Hepatocyte (in vitro differentiated cells): ENCODE results near the gene MACF1. TPM values are rescaled to one million over a fixed set of nuclear protein-coding genes. Genes with fewer than 3 reads are reported as not detected.

Experiments used
- DNase-seq: peaks from one replicate; pipeline ENCODE4 v3.0.0-alpha.2; 2016; ENCODE audit warnings: low spot score
- H2AFZ ChIP-seq: fragments of 200-600 bp; sonication (generic); 2 replicates; pipeline ENCODE4 v1.6.0; 2016; ENCODE audit warnings: antibody characterized with exemption, mild to moderate bottlenecking
- H3K27ac ChIP-seq: fragments of 200-600 bp; sonication (generic); 2 replicates; pipeline ENCODE4 v1.5.1; 2016; ENCODE audit warnings: mild to moderate bottlenecking
- H3K27me3 ChIP-seq: fragments of 200-600 bp; sonication (generic); 2 replicates; pipeline ENCODE4 v1.6.1; 2016
- H3K36me3 ChIP-seq: fragments of 200-600 bp; sonication (generic); replicated peaks from 2 replicates; pipeline ENCODE4 v1.5.1; 2016; ENCODE audit warnings: low read depth; ENCODE audit not compliant: insufficient read depth
- H3K4me1 ChIP-seq: fragments of 200-600 bp; sonication (generic); 2 replicates; pipeline ENCODE4 v1.5.1; 2016; ENCODE audit warnings: mild to moderate bottlenecking, moderate library complexity; ENCODE audit not compliant: insufficient read depth
- H3K4me2 ChIP-seq: fragments of 200-600 bp; sonication (generic); 2 replicates; pipeline ENCODE4 v1.6.0; 2016
- H3K4me3 ChIP-seq: fragments of 200-600 bp; sonication (generic); 2 replicates; pipeline ENCODE4 v1.5.1; 2016; ENCODE audit warnings: mild to moderate bottlenecking
- H3K79me2 ChIP-seq: fragments of 200-600 bp; sonication (generic); 2 replicates; pipeline ENCODE4 v1.6.0; 2017; ENCODE audit warnings: mild to moderate bottlenecking
- H3K9me2 ChIP-seq: fragments of 200-600 bp; sonication (generic); replicated peaks from 2 replicates; pipeline ENCODE4 v1.6.0; 2017; ENCODE audit warnings: mild to moderate bottlenecking; ENCODE audit not compliant: insufficient read depth
- H3K9me3 ChIP-seq: fragments of 200-600 bp; sonication (generic); 2 replicates; pipeline ENCODE4 v1.5.1; 2016; ENCODE audit warnings: low read depth, mild to moderate bottlenecking
- H4K20me1 ChIP-seq: fragments of 200-600 bp; sonication (generic); 2 replicates; pipeline ENCODE4 v1.6.0; 2016; ENCODE audit warnings: mild to moderate bottlenecking; ENCODE audit not compliant: insufficient read depth, poor library complexity, severe bottlenecking
- EZH2 ChIP-seq: fragments of 200-600 bp; sonication (generic); IDR thresholded peaks from 2 replicates; pipeline ENCODE4 v1.6.1; 2016; ENCODE audit warnings: antibody characterized with exemption, mild to moderate bottlenecking, borderline replicate concordance
- EZH2phosphoT487 ChIP-seq: fragments of 200-600 bp; sonication (generic); IDR thresholded peaks from one replicate; pipeline ENCODE4 v1.6.1; 2018; ENCODE audit warnings: antibody characterized with exemption, mild to moderate bottlenecking, low read depth, moderate library complexity; ENCODE audit not compliant: unreplicated experiment, severe bottlenecking
- WGBS: methylation state at CpG from one replicate; pipeline ENCODE4 v1.1.6; 2016; ENCODE audit warnings: low lambda C conversion rate; ENCODE audit errors: missing lambda C conversion rate; 5-methylcytosine and 5-hydroxymethylcytosine counted together
- polyA plus RNA-seq: library from polyadenylated mRNA; unstranded; fragments of >200 nt; fragmentation: Nextera tagmentation; extraction: Ambion mirVana; gene quantifications from 2 replicates; pipeline ENCODE4 v1.2.1, GENCODE V29; 2016
- total RNA-seq: library from RNA; depleted of rRNA; stranded (reverse); fragments of >200 nt; gene quantifications from 2 replicates; pipeline ENCODE4 v1.2.3, GENCODE V29; 2014
- TF ChIP-seq, protein P1 (sequence below): fragments of 200-600 bp; sonication (generic); IDR thresholded peaks from 2 replicates; pipeline ENCODE4 v1.5.1; 2016; ENCODE audit warnings: antibody characterized with exemption, mild to moderate bottlenecking; ENCODE audit not compliant: poor library complexity

The MACF1 gene
- total and polyA plus RNA-seq, 2 experiments from 2014 or later, result 47.1 to 136 TPM

DNA sequence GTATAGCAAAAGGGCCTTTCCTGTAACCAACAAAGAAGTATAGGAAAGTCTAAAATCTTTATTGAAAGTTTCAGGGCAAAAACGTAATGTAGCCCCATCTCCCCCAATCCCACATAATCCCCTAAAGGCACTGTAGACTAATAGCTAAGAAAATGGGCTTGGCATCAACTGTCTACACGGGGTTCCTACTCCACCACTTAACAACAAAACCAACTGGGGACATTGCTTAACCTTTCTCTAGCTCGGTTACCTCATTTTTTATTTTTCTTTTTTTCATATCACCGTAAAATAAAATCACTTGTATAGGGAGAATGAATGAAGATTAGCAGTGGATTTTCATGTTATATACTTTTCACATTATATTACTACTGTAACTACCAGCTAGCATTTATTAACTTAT is 12.3 kb downstream of the MACF1 start:
- TF ChIP-seq EZH2, result no peak
- TF ChIP-seq EZH2phosphoT487, result no peak
- TF ChIP-seq, protein P1, sequence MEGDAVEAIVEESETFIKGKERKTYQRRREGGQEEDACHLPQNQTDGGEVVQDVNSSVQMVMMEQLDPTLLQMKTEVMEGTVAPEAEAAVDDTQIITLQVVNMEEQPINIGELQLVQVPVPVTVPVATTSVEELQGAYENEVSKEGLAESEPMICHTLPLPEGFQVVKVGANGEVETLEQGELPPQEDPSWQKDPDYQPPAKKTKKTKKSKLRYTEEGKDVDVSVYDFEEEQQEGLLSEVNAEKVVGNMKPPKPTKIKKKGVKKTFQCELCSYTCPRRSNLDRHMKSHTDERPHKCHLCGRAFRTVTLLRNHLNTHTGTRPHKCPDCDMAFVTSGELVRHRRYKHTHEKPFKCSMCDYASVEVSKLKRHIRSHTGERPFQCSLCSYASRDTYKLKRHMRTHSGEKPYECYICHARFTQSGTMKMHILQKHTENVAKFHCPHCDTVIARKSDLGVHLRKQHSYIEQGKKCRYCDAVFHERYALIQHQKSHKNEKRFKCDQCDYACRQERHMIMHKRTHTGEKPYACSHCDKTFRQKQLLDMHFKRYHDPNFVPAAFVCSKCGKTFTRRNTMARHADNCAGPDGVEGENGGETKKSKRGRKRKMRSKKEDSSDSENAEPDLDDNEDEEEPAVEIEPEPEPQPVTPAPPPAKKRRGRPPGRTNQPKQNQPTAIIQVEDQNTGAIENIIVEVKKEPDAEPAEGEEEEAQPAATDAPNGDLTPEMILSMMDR, result no peak
- H3K79me2 ChIP-seq, result peaks cover 68% of the 10 kb centered on the region
- H2AFZ ChIP-seq, result no peak overlapping the region
- H3K4me2 ChIP-seq, result no peak overlapping the region
- no peaks in the 10 kb centered on the region for H3K36me3 ChIP-seq
- H3K9me3 ChIP-seq, result no peaks in the 10 kb centered on the region
- H3K4me3 ChIP-seq, result no peak overlapping the region
- no peak for DNase-seq
- 75% methylated on average over 4 of the region's 4 CpGs for WGBS
- no peak overlapping the region for H3K27ac ChIP-seq
- H3K4me1 ChIP-seq, result peaks cover 38% of the 10 kb centered on the region
- H3K9me2 ChIP-seq, result no peaks in the 10 kb centered on the region
- no peaks in the 10 kb centered on the region for H3K27me3 ChIP-seq
- peaks cover 12% of the 10 kb centered on the region for H4K20me1 ChIP-seq

DNA sequence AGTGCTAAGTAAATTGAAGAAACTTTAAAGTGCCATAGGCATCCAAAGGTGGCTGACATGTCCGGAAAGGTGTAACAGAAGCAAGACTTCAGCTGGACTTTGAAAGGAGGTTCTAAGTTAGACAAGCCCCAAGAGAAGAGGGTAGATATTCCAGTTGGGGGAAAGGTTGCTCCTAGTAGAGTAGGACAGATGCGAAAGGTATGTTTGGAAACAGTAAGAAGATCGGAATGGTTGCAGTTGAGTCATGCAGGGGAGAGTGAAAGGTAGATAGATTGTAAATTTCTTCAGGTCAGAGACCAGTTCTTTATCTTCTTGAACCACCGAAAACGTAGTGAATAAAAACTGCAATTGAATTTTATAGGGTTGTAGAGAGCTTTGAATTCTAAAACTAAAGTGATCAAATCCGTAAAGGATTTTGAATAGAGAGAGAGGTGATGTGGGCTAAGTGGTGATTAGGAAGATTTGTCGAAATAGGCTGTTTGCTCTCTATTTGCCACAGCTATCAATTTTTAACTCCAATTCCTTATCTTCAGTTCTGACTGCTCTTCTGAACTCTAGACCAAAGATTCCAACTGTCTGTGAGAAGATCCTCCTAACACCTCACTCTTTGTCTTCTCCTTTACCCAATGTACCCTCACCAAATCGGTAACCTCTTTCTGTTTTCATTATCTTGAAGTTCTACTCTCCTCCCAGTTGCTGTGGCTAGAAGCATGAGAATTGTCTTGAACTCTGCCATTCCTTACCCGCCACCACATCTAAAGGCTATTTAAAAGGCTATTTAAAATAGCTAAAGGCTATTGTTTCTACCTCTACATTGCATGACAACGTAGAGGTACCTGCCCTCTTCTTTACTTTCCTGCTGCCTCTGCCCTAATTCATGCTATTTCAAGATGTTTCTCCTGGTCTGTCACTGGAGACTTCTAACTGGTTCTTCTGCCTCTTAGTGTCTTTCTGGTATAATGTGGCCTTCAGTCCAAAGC is 16.7 kb downstream of the MACF1 start:
- peak; percentile 28 for DNase-seq
- Histone ChIP-seq H3K9me2 (no peaks in the 10 kb centered on the region), H3K4me1 (peaks cover 4% of the 10 kb centered on the region), H3K27me3 (no peaks in the 10 kb centered on the region), H3K4me3 (no peak overlapping the region), H3K27ac (peak overlapping the region; percentile 51), H3K9me3 (no peaks in the 10 kb centered on the region), H2AFZ (no peak overlapping the region), H3K4me2 (peak overlapping the region; percentile 53), H3K79me2 (peaks cover 89% of the 10 kb centered on the region), H4K20me1 (no peaks in the 10 kb centered on the region), H3K36me3 (no peaks in the 10 kb centered on the region)
- TF ChIP-seq, protein P1, result no peak
- TF ChIP-seq EZH2phosphoT487, result no peak
- no peak for TF ChIP-seq EZH2
- WGBS, result 54% methylated on average over 10 of the region's 10 CpGs

DNA sequence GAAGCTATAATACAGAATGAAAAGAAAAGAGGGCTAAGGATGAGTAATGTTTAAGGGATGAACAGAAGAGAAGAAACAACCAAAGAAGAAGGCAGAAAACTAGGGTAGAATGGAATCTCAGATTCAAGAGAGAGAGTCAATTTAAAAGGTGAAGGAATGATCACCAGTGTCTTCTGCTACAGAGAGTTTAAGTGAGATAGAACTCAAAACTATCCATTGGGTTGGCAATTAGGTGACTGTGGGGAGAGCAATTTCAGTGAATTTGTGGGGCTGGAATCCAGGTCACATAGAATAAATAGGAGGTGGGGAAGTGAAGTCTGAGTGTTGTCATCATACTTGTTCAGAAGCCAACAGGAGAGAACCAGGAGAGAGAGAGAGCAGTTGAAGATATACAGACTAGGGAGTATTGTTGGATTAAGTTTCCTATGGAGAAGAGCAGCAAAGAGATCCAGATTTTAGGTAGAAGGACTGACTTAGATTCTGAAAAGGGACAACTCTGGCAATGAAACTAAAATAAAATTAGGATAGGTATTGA is 19.9 kb downstream of the MACF1 start:
- Histone ChIP-seq H2AFZ (no peak overlapping the region), H3K36me3 (no peaks in the 10 kb centered on the region), H3K4me1 (peaks cover 4% of the 10 kb centered on the region), H3K9me3 (no peaks in the 10 kb centered on the region), H3K4me2 (no peak overlapping the region), H3K9me2 (no peaks in the 10 kb centered on the region), H3K4me3 (no peak overlapping the region), H3K27me3 (no peaks in the 10 kb centered on the region), H3K27ac (no peak overlapping the region), H4K20me1 (peaks cover 8% of the 10 kb centered on the region), H3K79me2 (peaks cover 89% of the 10 kb centered on the region)
- no peak for DNase-seq
- TF ChIP-seq EZH2phosphoT487 (no peak), EZH2 (no peak)
- TF ChIP-seq, protein P1, result no peak
